Stimulated activated CD4-positive, alpha-beta T cell treated with anti-CD3 and anti-CD28 coated beads, Interleukin-2, amount 100 ng/mL, for 24 hours (primary cell): ENCODE results near the gene MED27.
"Not testable (repeated sequence)": the region's sequence is repeated elsewhere in the genome, so short reads cannot be mapped to it uniquely, and the experiment has no call there.

ENCODE experiments used
- DNase-seq, 2 donors: peaks; one replicate each; pipeline ENCODE4 v3.0.0-alpha.2; 2020

The MED27 gene

DNA sequence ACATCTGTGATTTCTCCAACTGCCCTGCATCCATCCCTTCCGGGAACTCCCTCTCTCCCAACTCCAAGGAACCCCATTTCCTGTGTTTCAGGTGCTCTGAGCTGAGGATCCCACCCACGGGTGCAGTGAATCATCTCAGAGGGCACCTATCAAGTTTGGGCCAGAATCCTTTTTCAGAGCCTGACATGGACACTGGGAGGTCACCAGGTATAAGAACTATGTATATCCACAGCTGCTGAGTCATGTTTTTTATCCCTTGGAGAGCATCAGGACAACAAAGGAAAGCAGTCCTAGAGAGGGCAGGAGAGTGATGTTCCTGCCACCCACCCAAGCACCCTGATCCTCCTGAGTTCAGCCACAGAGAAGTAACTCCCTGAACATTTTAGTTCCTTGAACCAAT is 3.8 kb downstream of the MED27 start:
- DNase-seq, result no peak

- no peak for DNase-seq
These were observed 4.9 kb downstream of the MED27 start for GRCh38 chr9:132074736-132075135.

DNA sequence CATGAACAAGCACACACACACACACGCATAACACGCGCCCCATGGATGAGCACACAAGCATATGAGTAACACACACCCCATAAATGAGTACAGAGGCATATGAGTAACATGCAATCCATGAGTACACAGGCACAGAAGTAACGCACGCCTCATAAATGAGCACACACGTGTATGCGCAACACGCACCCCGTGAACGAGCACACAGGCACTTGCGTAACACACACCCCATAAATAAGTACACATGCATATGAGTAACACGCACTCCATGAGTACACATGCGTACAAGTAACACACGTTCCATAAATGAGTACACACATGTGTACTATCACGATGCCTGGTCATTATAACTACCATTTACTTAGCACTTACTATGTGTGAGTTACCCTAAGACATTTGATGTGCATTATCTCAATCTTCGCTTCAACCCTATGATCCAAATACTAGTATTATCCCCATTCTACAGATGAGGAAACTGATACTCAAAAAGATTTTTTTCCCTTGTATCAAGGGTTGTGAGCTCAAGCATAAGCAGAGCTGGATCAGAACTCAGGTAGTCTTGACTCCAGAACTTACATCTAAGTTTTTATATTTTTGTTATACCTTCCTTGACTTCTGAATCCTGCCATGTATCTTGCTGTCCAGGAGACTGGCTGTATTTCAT is 7.7 kb downstream of the MED27 start:
- DNase-seq, result no peak

GRCh38 chr9:132069046-132069898 is 10.4 kb downstream of the MED27 start:
- no peak for DNase-seq

DNA sequence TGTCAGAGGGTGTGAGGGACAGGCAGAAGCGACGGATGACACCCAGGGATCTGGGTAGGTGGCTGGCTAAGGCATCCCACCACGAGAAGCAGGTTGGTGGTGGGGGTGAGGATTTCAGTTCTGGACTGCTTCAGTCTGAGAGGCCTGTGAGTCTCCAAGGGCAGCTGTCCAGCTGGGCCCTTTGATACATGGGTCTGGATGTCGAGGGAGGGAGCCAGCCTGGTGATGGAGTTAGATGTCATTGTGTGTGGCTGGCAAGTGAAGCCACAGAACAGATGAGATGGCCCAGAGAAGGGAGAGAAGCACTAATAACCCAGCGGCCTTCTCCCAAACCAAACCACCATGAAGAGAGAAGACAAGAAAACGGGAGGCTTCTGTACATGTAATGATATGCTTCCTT is 11.1 kb downstream of the MED27 start:
- no peak for DNase-seq

GRCh38 chr9:132066511-132066910 is 13.2 kb downstream of the MED27 start:
- no peak for DNase-seq

DNA sequence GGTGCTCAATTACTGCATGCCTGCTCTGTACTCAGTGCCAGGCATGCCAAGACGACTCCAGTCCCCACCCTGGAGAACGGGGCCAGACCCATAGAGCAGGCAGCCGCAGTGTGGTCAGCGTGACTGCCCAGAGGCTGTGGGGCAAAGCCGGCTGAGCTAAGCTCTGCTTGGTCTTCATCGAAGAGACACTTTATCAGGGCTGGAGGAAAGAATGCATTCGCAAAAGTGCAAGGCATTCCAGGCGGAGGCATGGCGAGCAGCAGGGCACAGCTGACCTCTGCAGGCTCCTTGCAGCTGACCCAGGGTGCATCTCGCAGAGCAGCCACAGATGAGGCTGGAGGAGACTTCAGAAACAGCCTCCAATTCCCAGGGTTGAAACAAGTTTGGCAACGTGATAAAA is 13.6 kb downstream of the MED27 start:
- DNase-seq, result no peak

DNA sequence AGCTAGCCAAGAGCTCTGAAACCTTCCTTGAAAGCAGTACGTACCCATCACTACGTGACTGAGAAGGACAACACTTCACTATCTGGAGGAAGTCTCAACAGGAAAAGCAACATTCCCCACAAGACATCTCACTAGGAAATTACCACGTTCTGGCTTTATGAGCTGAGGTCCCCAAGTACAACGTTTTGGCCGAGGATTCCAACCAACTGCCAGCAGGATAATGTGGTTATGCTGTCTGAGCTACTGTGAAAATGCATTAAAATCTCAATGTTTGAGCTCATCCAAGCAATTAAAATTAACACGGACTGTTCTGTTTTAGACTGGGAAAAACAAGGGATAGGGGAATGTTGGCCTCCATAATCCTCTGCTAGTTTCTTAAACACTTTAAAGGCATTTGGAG is 16.4 kb downstream of the MED27 start:
- no peak for DNase-seq

- no peak for DNase-seq
These were observed 16.9 kb downstream of the MED27 start for GRCh38 chr9:132062806-132063205.

DNA sequence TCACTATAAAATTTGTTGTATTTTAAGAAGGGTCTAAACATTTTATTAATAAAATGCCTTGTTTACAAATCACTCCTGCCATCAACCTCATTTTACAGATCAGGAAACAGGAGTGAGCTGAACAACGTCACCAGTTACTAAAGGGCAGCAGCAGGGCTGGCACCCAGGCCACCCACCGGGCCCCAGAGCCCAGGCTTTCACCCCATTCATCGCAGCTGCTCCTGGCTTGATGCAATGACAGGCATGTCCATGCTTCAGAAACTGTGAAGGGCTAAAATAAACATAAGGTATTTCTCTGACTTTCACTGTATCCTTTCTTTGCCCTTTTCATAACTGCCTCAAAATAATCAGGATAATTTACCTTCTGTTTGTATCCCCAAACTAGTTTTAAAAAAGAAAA is 18.1 kb downstream of the MED27 start:
- DNase-seq, result no peak

- DNase-seq, result no peak
These were observed 20.3 kb downstream of the MED27 start for GRCh38 chr9:132059361-132059760.

- DNase-seq, result not testable (repeated sequence)
These were observed 21.4 kb downstream of the MED27 start for GRCh38 chr9:132058226-132058625.

GRCh38 chr9:132056717-132057560 is 22.7 kb downstream of the MED27 start:
- no peak for DNase-seq

GRCh38 chr9:132055756-132056155 is 23.9 kb downstream of the MED27 start:
- no peak for DNase-seq

DNA sequence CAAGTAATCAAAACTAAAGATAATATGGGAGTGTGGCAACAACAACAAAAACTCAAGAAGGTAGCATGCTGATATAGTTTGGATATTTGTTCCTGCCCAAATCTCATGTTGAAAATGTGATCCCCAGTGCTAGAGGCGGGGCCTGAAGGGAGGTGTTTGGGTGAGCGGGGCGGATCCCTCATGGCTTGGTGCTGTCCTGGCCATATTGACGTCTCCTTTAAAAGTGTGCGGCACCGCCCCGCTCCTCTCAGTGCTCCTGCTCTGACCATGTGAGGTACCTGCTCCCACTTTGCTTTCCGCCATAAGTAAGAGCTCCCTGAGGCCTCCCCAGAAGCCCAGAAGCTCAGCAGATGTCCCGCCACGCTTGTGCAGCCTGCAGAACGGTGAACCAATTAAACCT is 25.6 kb downstream of the MED27 start:
- no peak for DNase-seq

DNA sequence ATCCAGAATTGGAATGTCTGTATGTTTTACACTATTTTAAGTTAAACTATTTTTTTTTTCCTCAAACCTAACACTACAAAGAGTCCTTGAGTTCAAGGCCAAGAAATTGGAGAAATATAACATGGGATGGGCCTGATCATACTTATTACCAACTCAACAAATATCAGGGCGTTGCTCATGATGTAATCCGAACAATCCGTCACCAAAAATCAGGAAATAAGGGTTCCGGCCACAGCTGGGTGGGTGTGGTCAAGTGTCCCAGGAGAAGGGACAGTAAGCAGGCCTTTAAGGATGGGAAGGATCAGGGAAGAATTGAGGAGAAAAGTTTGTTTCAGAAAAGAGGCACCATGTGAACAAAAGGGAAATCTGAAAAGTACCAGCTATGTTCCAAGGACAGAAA is 29.8 kb downstream of the MED27 start:
- DNase-seq, result no peak

DNA sequence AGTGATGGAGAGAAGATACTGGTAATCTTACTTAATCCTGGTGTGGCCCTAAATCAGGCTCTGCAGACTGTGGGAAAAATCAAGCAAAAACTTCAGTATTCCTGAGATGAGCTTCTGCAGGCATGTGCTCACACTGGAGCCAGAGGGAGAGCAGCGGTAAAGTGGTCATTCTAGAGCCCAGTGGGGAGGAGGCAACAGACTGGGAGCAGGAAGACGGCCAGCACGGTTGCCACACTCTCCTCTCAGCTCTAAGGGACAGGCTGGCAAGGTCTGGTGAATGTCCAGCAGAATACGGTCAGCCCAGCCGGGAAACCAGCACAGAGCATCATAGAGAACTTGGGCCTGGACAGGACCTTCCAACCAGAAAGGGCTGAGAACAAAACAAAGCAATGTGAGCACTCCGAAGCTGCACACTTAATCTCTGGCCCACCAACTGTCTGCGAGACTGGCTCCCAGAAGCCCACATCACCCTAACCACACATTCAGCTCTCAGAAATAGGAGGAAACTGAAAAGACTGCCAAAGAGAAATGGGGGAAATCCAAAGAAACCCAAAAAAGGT is 30.3 kb downstream of the MED27 start:
- no peak for DNase-seq

DNA sequence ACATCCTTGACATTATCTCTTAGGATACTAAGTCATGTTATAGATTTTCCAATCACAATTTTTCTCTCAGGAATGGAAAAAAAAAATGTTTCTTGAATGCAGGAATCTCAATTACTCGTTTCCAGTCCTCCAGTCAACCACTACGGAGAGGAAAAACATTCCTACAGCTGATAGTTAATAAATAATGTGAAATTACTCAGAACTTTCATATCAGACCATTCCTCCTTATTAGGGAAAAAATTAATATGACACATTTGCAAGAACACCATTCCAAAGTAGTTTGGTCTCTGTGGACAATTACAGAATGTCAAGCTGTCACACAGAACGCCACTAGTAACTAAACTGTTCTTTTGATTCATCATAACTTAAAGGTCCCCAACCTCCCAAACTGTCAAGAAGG is 31.5 kb downstream of the MED27 start:
- no peak for DNase-seq

- no peak for DNase-seq
These were observed 33.2 kb downstream of the MED27 start for GRCh38 chr9:132046456-132046855.

DNA sequence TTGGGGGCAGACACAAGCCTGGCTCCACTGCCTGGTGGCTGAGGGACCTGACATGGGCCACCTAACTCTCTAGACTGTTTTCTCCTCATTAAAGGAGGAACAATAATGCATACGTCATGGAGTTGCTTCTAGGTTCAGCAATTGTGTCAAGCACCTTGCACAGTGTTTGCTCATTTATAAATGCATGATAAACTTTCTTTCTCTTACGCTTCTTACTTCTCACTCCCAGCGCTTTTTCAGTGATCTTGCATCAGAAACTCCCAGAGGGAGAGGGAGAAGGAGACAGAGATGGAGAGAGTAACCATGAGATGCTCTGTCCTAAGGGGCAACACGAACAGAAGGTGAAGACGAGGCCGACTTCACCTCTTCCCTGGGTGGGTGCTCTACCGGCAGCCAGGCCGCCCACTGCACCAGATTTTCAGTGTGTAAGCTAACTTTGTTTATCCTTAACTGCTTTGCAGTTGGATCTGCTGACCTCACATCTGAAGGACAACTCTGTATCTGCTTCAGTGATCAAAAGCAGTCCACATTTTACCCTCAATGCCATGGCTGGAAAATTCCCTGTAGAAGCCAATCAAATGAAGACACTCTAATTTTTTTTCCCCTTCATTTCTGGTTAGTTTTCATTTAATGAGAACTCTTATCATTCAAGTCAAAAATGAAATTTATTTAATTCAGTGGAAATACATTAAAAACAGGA is 35.3 kb downstream of the MED27 start:
- DNase-seq, result no peak

- no peak for DNase-seq
These were observed 36.0 kb downstream of the MED27 start for GRCh38 chr9:132043708-132044107.

GRCh38 chr9:132042324-132042723 is 37.3 kb downstream of the MED27 start:
- DNase-seq, result no peak

GRCh38 chr9:132041798-132042197 is 37.9 kb downstream of the MED27 start:
- no peak for DNase-seq
